WTC11 (cell line): ENCODE results near the gene ATG2B. TPM values are rescaled to one million over a fixed set of nuclear protein-coding genes. Genes with fewer than 3 reads are reported as not detected.

Source experiments
- ATAC-seq: fragments of 200-7000 bp; cut with Tn5 transposase; 2 replicates; pipeline ENCODE4 v1.10.0; 2021; ENCODE audit warnings: mild to moderate bottlenecking, moderate library complexity
- CTCF ChIA-PET: fragments of 300-600 bp; sonication (Branson Sonifier 250); formaldehyde crosslinking; loops from one replicate; lab custom pipeline; 2021; ENCODE audit warnings: antibody characterized with exemption; lab: Charles Lee
- POLR2A ChIA-PET: fragments of 350-600 bp; sonication (Branson Sonifier 250); formaldehyde crosslinking; loops from one replicate; lab custom pipeline; 2021; ENCODE audit warnings: antibody characterized with exemption; lab: Charles Lee
- DNase-seq: peaks from one replicate; pipeline ENCODE4 v3.0.0; 2021; ENCODE audit warnings: low spot score
- H3K27ac Mint-ChIP-seq: 2 replicates; pipeline ENCODE4 v1.8.0; 2021; ENCODE audit warnings: mixed read lengths
- H3K27me3 Mint-ChIP-seq: 2 replicates; pipeline ENCODE4 v1.8.0; 2021; ENCODE audit warnings: low read depth, mild to moderate bottlenecking, moderate library complexity, mixed read lengths
- H3K36me3 Mint-ChIP-seq: 2 replicates; pipeline ENCODE4 v1.8.0; 2021; ENCODE audit warnings: mixed read lengths
- H3K4me1 Mint-ChIP-seq: 2 replicates; pipeline ENCODE4 v1.8.0; 2022; ENCODE audit warnings: mixed read lengths
- H3K4me3 Mint-ChIP-seq: 2 replicates; pipeline ENCODE4 v1.8.0; 2021; ENCODE audit warnings: mild to moderate bottlenecking, moderate library complexity, mixed read lengths
- H3K9me3 Mint-ChIP-seq: 2 replicates; pipeline ENCODE4 v1.8.0; 2021; ENCODE audit warnings: mixed read lengths
- ESRRA ChIP-seq: sonication (generic); formaldehyde crosslinking; IDR thresholded peaks from 2 replicates; pipeline ENCODE4 v1.8.1; 2022; ENCODE audit warnings: mild to moderate bottlenecking, missing genetic modification reagents, borderline replicate concordance
- ETV6 ChIP-seq: sonication (generic); formaldehyde crosslinking; IDR thresholded peaks from 2 replicates; pipeline ENCODE4 v1.8.1; 2022; ENCODE audit warnings: mild to moderate bottlenecking, missing genetic modification reagents
- FOXK1 ChIP-seq: sonication (generic); formaldehyde crosslinking; IDR thresholded peaks from 2 replicates; pipeline ENCODE4 v1.8.0; 2022; ENCODE audit warnings: mild to moderate bottlenecking, moderate library complexity, missing genetic modification reagents
- FOXP4 ChIP-seq: sonication (generic); formaldehyde crosslinking; IDR thresholded peaks from 2 replicates; pipeline ENCODE4 v1.8.0; 2022; ENCODE audit warnings: mild to moderate bottlenecking, missing genetic modification reagents
- MXD4 ChIP-seq: fragments of 250-450 bp; sonication (Bioruptor Pico); IDR thresholded peaks from 2 replicates; pipeline ENCODE4 v1.8.0; 2021; ENCODE audit warnings: mild to moderate bottlenecking, moderate library complexity, borderline replicate concordance
- NFYB ChIP-seq: sonication (generic); formaldehyde crosslinking; conservative IDR thresholded peaks from 2 replicates; pipeline ENCODE4 v1.8.0; 2022; ENCODE audit warnings: low read depth, missing genetic modification reagents
- NR3C1 ChIP-seq: sonication (generic); formaldehyde crosslinking; conservative IDR thresholded peaks from 2 replicates; pipeline ENCODE4 v1.8.1; 2023; ENCODE audit warnings: low read depth, mild to moderate bottlenecking, missing genetic modification reagents
- OVOL2 ChIP-seq: fragments of 250-450 bp; sonication (Bioruptor Pico); IDR thresholded peaks from 2 replicates; pipeline ENCODE4 v1.9.0; 2021; ENCODE audit warnings: mild to moderate bottlenecking, borderline replicate concordance
- PRDM15 ChIP-seq: sonication (generic); formaldehyde crosslinking; IDR thresholded peaks from 2 replicates; pipeline ENCODE4 v1.8.0; 2022; ENCODE audit warnings: missing genetic modification reagents
- SMAD4 ChIP-seq: sonication (generic); formaldehyde crosslinking; IDR thresholded peaks from 2 replicates; pipeline ENCODE4 v1.8.0; 2022; ENCODE audit warnings: mild to moderate bottlenecking, missing genetic modification reagents
- TP53 ChIP-seq: sonication (generic); formaldehyde crosslinking; IDR thresholded peaks from 2 replicates; pipeline ENCODE4 v1.8.1; 2023; ENCODE audit warnings: mild to moderate bottlenecking, missing genetic modification reagents
- ZBTB43 ChIP-seq: sonication (generic); formaldehyde crosslinking; IDR thresholded peaks from 2 replicates; pipeline ENCODE4 v1.8.1; 2023; ENCODE audit warnings: mild to moderate bottlenecking, missing genetic modification reagents
- ZNF396 ChIP-seq: fragments of 250-450 bp; sonication (Bioruptor Pico); IDR thresholded peaks from 2 replicates; pipeline ENCODE4 v1.8.0; 2021; ENCODE audit warnings: mild to moderate bottlenecking, moderate library complexity, borderline replicate concordance
- ZNF671 ChIP-seq: fragments of 250-450 bp; sonication (Bioruptor Pico); IDR thresholded peaks from 2 replicates; pipeline ENCODE4 v1.8.0; 2021; ENCODE audit warnings: mild to moderate bottlenecking
- total RNA-seq: library from RNA; stranded (reverse); gene quantifications from 3 replicates; pipeline ENCODE4 v1.2.3, GENCODE V29; 2021
- TF ChIP-seq, protein P1 (sequence below): sonication (generic); formaldehyde crosslinking; IDR thresholded peaks from 2 replicates; pipeline ENCODE4 v1.8.1; 2022; ENCODE audit warnings: missing genetic modification reagents, borderline replicate concordance
- TF ChIP-seq, protein P2 (sequence below): fragments of 250-450 bp; sonication (Bioruptor Pico); IDR thresholded peaks from 2 replicates; pipeline ENCODE4 v1.9.0; 2021; ENCODE audit warnings: mild to moderate bottlenecking
- TF ChIP-seq, protein P3 (sequence below): fragments of 250-450 bp; sonication (Bioruptor Pico); conservative IDR thresholded peaks from 2 replicates; pipeline ENCODE4 v1.9.0; 2021; ENCODE audit warnings: mild to moderate bottlenecking
- TF ChIP-seq, protein P4 (sequence below): sonication (generic); formaldehyde crosslinking; IDR thresholded peaks from 2 replicates; pipeline ENCODE4 v1.8.1; 2023; ENCODE audit warnings: mild to moderate bottlenecking, missing genetic modification reagents
- TF ChIP-seq, protein P5 (sequence below): sonication (generic); formaldehyde crosslinking; IDR thresholded peaks from 2 replicates; pipeline ENCODE4 v1.8.1; 2022; ENCODE audit warnings: mild to moderate bottlenecking, missing genetic modification reagents, moderate library complexity, borderline replicate concordance

ATG2B gene
- total RNA-seq, 1 experiment from 2014 or later = 10.3 TPM

GRCh38 chr14:96354246-96354645 lies 8.9 kb downstream of the ATG2B start (continued):
- TF ChIP-seq PRDM15 (CRISPR knock-in tag) = no peak
- TF ChIP-seq FOXP4 = no peak
- no peak for TF ChIP-seq ETV6 (CRISPR knock-in tag)
- TF ChIP-seq, protein P1, sequence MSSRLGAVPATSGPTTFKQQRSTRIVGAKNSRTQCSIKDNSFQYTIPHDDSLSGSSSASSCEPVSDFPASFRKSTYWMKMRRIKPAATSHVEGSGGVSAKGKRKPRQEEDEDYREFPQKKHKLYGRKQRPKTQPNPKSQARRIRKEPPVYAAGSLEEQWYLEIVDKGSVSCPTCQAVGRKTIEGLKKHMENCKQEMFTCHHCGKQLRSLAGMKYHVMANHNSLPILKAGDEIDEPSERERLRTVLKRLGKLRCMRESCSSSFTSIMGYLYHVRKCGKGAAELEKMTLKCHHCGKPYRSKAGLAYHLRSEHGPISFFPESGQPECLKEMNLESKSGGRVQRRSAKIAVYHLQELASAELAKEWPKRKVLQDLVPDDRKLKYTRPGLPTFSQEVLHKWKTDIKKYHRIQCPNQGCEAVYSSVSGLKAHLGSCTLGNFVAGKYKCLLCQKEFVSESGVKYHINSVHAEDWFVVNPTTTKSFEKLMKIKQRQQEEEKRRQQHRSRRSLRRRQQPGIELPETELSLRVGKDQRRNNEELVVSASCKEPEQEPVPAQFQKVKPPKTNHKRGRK = no peak
- no peak for TF ChIP-seq ESRRA
- no peak for TF ChIP-seq SMAD4 (CRISPR knock-in tag)
- TF ChIP-seq ZNF671 (CRISPR knock-in tag) = no peak
- TF ChIP-seq, protein P2, sequence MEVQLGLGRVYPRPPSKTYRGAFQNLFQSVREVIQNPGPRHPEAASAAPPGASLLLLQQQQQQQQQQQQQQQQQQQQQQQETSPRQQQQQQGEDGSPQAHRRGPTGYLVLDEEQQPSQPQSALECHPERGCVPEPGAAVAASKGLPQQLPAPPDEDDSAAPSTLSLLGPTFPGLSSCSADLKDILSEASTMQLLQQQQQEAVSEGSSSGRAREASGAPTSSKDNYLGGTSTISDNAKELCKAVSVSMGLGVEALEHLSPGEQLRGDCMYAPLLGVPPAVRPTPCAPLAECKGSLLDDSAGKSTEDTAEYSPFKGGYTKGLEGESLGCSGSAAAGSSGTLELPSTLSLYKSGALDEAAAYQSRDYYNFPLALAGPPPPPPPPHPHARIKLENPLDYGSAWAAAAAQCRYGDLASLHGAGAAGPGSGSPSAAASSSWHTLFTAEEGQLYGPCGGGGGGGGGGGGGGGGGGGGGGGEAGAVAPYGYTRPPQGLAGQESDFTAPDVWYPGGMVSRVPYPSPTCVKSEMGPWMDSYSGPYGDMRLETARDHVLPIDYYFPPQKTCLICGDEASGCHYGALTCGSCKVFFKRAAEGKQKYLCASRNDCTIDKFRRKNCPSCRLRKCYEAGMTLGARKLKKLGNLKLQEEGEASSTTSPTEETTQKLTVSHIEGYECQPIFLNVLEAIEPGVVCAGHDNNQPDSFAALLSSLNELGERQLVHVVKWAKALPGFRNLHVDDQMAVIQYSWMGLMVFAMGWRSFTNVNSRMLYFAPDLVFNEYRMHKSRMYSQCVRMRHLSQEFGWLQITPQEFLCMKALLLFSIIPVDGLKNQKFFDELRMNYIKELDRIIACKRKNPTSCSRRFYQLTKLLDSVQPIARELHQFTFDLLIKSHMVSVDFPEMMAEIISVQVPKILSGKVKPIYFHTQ (CRISPR knock-in tag) = no peak

GRCh38 chr14:96352708-96353107 lies 10.4 kb downstream of the ATG2B start:
- no peaks in the 10 kb centered on the region for H3K27me3 Mint-ChIP-seq
- no peak overlapping the region for H3K27ac Mint-ChIP-seq
- POLR2A ChIA-PET = no interaction called here
- peaks cover 6% of the 10 kb centered on the region for H3K9me3 Mint-ChIP-seq
- no peak for ATAC-seq
- no peak overlapping the region for H3K4me3 Mint-ChIP-seq
- no peak for DNase-seq
- CTCF ChIA-PET = no interaction called here
- H3K4me1 Mint-ChIP-seq = peaks cover 34% of the 10 kb centered on the region
- H3K36me3 Mint-ChIP-seq = no peaks in the 10 kb centered on the region
- TF ChIP-seq OVOL2 (no peak), NFYB (no peak), ZBTB43 (CRISPR knock-in tag) (no peak), MXD4 (no peak), TP53 (CRISPR knock-in tag) (no peak), FOXK1 (CRISPR knock-in tag) (no peak), ZNF396 (CRISPR knock-in tag) (no peak), NR3C1 (CRISPR knock-in tag) (no peak), ETV6 (CRISPR knock-in tag) (no peak)
- TF ChIP-seq, protein P3, sequence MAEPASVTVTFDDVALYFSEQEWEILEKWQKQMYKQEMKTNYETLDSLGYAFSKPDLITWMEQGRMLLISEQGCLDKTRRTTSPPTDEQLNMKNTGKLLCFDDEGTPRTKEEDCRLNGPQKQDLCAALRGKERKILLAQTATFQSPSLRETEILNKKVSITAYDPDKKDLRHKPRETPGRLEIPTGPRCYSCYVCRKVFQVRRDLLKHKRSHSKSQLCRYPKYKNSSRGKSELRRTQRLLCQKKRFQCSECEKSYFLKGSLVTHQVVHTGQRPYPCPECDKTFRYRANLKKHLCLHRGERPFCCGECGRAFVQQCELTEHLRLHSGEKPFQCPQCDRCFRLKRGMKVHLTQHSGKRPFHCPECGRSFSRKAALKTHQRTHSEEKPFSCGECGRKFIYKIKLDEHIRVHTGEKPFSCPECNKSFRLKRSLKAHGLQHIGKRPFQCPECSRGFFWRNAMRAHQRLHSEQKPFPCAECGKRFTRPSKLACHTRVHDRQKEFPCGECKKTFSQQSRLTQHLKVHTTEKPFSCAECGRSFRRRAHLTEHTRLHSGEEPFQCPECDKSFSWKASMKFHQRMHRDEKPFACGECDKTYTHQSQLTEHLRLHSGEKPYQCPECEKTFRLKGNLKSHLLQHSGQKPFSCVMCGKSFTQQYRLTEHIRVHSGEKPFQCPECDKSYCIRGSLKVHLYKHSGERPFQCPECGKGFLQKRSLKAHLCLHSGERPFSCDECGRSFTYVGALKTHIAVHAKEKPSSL (CRISPR knock-in tag) = no peak
- TF ChIP-seq, protein P4, sequence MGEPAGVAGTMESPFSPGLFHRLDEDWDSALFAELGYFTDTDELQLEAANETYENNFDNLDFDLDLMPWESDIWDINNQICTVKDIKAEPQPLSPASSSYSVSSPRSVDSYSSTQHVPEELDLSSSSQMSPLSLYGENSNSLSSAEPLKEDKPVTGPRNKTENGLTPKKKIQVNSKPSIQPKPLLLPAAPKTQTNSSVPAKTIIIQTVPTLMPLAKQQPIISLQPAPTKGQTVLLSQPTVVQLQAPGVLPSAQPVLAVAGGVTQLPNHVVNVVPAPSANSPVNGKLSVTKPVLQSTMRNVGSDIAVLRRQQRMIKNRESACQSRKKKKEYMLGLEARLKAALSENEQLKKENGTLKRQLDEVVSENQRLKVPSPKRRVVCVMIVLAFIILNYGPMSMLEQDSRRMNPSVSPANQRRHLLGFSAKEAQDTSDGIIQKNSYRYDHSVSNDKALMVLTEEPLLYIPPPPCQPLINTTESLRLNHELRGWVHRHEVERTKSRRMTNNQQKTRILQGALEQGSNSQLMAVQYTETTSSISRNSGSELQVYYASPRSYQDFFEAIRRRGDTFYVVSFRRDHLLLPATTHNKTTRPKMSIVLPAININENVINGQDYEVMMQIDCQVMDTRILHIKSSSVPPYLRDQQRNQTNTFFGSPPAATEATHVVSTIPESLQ (CRISPR knock-in tag) = no peak
- TF ChIP-seq, protein P5, sequence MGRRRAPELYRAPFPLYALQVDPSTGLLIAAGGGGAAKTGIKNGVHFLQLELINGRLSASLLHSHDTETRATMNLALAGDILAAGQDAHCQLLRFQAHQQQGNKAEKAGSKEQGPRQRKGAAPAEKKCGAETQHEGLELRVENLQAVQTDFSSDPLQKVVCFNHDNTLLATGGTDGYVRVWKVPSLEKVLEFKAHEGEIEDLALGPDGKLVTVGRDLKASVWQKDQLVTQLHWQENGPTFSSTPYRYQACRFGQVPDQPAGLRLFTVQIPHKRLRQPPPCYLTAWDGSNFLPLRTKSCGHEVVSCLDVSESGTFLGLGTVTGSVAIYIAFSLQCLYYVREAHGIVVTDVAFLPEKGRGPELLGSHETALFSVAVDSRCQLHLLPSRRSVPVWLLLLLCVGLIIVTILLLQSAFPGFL (CRISPR knock-in tag) = no peak
